T-helper 1 cell treated with Interleukin-12 subunit alpha and Interleukin-12 subunit beta and Interleukin-4 antibody, amounts not matched to agents 30 μg/mL and 1 μg/mL, for 36 hours (primary cell): ENCODE measurements around the gene KCNA10.

Experiments
- H3K27ac Mint-ChIP-seq: one replicate; pipeline ENCODE4 v1.8.0; 2021; ENCODE audit warnings: mild to moderate bottlenecking, mixed read lengths
- H3K27me3 Mint-ChIP-seq: one replicate; pipeline ENCODE4 v1.8.0; 2021; ENCODE audit warnings: low read depth, mixed read lengths
- H3K36me3 Mint-ChIP-seq: one replicate; pipeline ENCODE4 v1.8.0; 2021; ENCODE audit warnings: low read depth, mixed read lengths
- H3K4me1 Mint-ChIP-seq: one replicate; pipeline ENCODE4 v1.8.0; 2021; ENCODE audit warnings: low read depth, mixed read lengths
- H3K4me3 Mint-ChIP-seq: one replicate; pipeline ENCODE4 v1.8.0; 2021; ENCODE audit warnings: mild to moderate bottlenecking, moderate library complexity, mixed read lengths
- H3K9me3 Mint-ChIP-seq: one replicate; pipeline ENCODE4 v1.8.0; 2021; ENCODE audit warnings: mixed read lengths

Gene KCNA10

GRCh38 chr1:110519125-110519810 lies at the start of gene KCNA10:
Gene KCNA10 (minus strand): TSS chr1:110519175. CDS start chr1:110518787, 388 bp downstream.
- no peaks in the 10 kb centered on the region for H3K36me3 Mint-ChIP-seq
- peaks cover 18% of the 10 kb centered on the region for H3K27me3 Mint-ChIP-seq
- no peak within 1 kb of the TSS for H3K4me3 Mint-ChIP-seq
- H3K9me3 Mint-ChIP-seq = no peaks in the 10 kb centered on the region
- H3K27ac Mint-ChIP-seq = no peak within 1 kb of the TSS
- H3K4me1 Mint-ChIP-seq = no peaks in the 10 kb centered on the region

- Mint-ChIP-seq H3K36me3 (no peaks in the 10 kb centered on the region), H3K4me1 (no peaks in the 10 kb centered on the region), H3K27ac (no peak overlapping the region), H3K27me3 (peaks cover 46% of the 10 kb centered on the region), H3K9me3 (no peaks in the 10 kb centered on the region), H3K4me3 (no peak overlapping the region)
Measured at GRCh38 chr1:110566836-110567235, 47.9 kb upstream of the KCNA10 start.

GRCh38 chr1:110565565-110565964 lies 46.6 kb upstream of the KCNA10 start:
- Mint-ChIP-seq H3K27me3 (peaks cover 38% of the 10 kb centered on the region), H3K4me3 (no peak overlapping the region), H3K9me3 (no peaks in the 10 kb centered on the region), H3K36me3 (no peaks in the 10 kb centered on the region), H3K4me1 (no peaks in the 10 kb centered on the region), H3K27ac (no peak overlapping the region)

GRCh38 chr1:110563089-110563488 lies 44.1 kb upstream of the KCNA10 start:
- Mint-ChIP-seq H3K27ac (no peak overlapping the region), H3K36me3 (no peaks in the 10 kb centered on the region), H3K4me1 (no peaks in the 10 kb centered on the region), H3K4me3 (no peak overlapping the region), H3K9me3 (no peaks in the 10 kb centered on the region), H3K27me3 (peaks cover 33% of the 10 kb centered on the region)

GRCh38 chr1:110561596-110561995 lies 42.6 kb upstream of the KCNA10 start:
- Mint-ChIP-seq H3K4me1 (no peaks in the 10 kb centered on the region), H3K36me3 (no peaks in the 10 kb centered on the region), H3K4me3 (no peak overlapping the region), H3K9me3 (no peaks in the 10 kb centered on the region), H3K27ac (no peak overlapping the region), H3K27me3 (peaks cover 31% of the 10 kb centered on the region)

- H3K27ac Mint-ChIP-seq = no peak overlapping the region
- no peak overlapping the region for H3K4me3 Mint-ChIP-seq
- H3K27me3 Mint-ChIP-seq = peaks cover 46% of the 10 kb centered on the region
- no peaks in the 10 kb centered on the region for H3K4me1 Mint-ChIP-seq
- H3K9me3 Mint-ChIP-seq = no peaks in the 10 kb centered on the region
- no peaks in the 10 kb centered on the region for H3K36me3 Mint-ChIP-seq
Measured at GRCh38 chr1:110559157-110559556, 40.2 kb upstream of the KCNA10 start.

GRCh38 chr1:110557481-110557880 lies 38.5 kb upstream of the KCNA10 start:
- H3K36me3 Mint-ChIP-seq = no peaks in the 10 kb centered on the region
- no peak overlapping the region for H3K27ac Mint-ChIP-seq
- peaks cover 60% of the 10 kb centered on the region for H3K27me3 Mint-ChIP-seq
- H3K4me3 Mint-ChIP-seq = no peak overlapping the region
- H3K4me1 Mint-ChIP-seq = no peaks in the 10 kb centered on the region
- no peaks in the 10 kb centered on the region for H3K9me3 Mint-ChIP-seq

- Mint-ChIP-seq H3K27ac (no peak overlapping the region), H3K4me3 (no peak overlapping the region), H3K27me3 (peaks cover 66% of the 10 kb centered on the region), H3K9me3 (no peaks in the 10 kb centered on the region), H3K36me3 (no peaks in the 10 kb centered on the region), H3K4me1 (no peaks in the 10 kb centered on the region)
Measured at GRCh38 chr1:110556471-110556807, 37.5 kb upstream of the KCNA10 start.

- Mint-ChIP-seq H3K9me3 (no peaks in the 10 kb centered on the region), H3K4me1 (no peaks in the 10 kb centered on the region), H3K27ac (no peak overlapping the region), H3K36me3 (no peaks in the 10 kb centered on the region), H3K27me3 (peaks cover 71% of the 10 kb centered on the region), H3K4me3 (no peak overlapping the region)
Measured at GRCh38 chr1:110555807-110556470, 37.0 kb upstream of the KCNA10 start.

GRCh38 chr1:110554871-110555801 lies 36.2 kb upstream of the KCNA10 start:
- no peaks in the 10 kb centered on the region for H3K9me3 Mint-ChIP-seq
- no peak overlapping the region for H3K4me3 Mint-ChIP-seq
- peaks cover 75% of the 10 kb centered on the region for H3K27me3 Mint-ChIP-seq
- no peak overlapping the region for H3K27ac Mint-ChIP-seq
- no peaks in the 10 kb centered on the region for H3K4me1 Mint-ChIP-seq
- H3K36me3 Mint-ChIP-seq = no peaks in the 10 kb centered on the region

GRCh38 chr1:110551278-110551809 lies 32.4 kb upstream of the KCNA10 start:
- H3K27me3 Mint-ChIP-seq = peaks cover 61% of the 10 kb centered on the region
- H3K27ac Mint-ChIP-seq = no peak overlapping the region
- H3K36me3 Mint-ChIP-seq = no peaks in the 10 kb centered on the region
- no peaks in the 10 kb centered on the region for H3K9me3 Mint-ChIP-seq
- H3K4me3 Mint-ChIP-seq = no peak overlapping the region
- no peaks in the 10 kb centered on the region for H3K4me1 Mint-ChIP-seq

- Mint-ChIP-seq H3K9me3 (no peaks in the 10 kb centered on the region), H3K4me3 (no peak overlapping the region), H3K27me3 (peaks cover 60% of the 10 kb centered on the region), H3K36me3 (no peaks in the 10 kb centered on the region), H3K27ac (no peak overlapping the region), H3K4me1 (no peaks in the 10 kb centered on the region)
Measured at GRCh38 chr1:110549831-110550230, 30.9 kb upstream of the KCNA10 start.

GRCh38 chr1:110548381-110548780 lies 29.4 kb upstream of the KCNA10 start:
- H3K4me3 Mint-ChIP-seq = no peak overlapping the region
- H3K4me1 Mint-ChIP-seq = no peaks in the 10 kb centered on the region
- peaks cover 53% of the 10 kb centered on the region for H3K27me3 Mint-ChIP-seq
- no peak overlapping the region for H3K27ac Mint-ChIP-seq
- no peaks in the 10 kb centered on the region for H3K9me3 Mint-ChIP-seq
- no peaks in the 10 kb centered on the region for H3K36me3 Mint-ChIP-seq

- H3K4me3 Mint-ChIP-seq = no peak overlapping the region
- H3K27me3 Mint-ChIP-seq = peaks cover 39% of the 10 kb centered on the region
- no peaks in the 10 kb centered on the region for H3K9me3 Mint-ChIP-seq
- H3K27ac Mint-ChIP-seq = no peak overlapping the region
- H3K4me1 Mint-ChIP-seq = no peaks in the 10 kb centered on the region
- no peaks in the 10 kb centered on the region for H3K36me3 Mint-ChIP-seq
Measured at GRCh38 chr1:110547017-110547416, 28.0 kb upstream of the KCNA10 start.
